ENCODE results near the gene UBAC2.

The UBAC2 gene

GRCh38 chr13:99331881-99332293, 131.2 kb downstream of the UBAC2 start:
- TF ChIP-seq CSDC2 (CRISPR knock-in tag; IDR thresholded peaks at IDR 0.05) (no peak), PPARA (CRISPR knock-in tag; IDR thresholded peaks at IDR 0.05; ENCODE audit: borderline replicate concordance) (no peak), SNAI2 (CRISPR knock-in tag; IDR thresholded peaks at IDR 0.05) (no peak), BACH2 (CRISPR knock-in tag; IDR thresholded peaks at IDR 0.05; ENCODE audit: borderline replicate concordance) (no peak), ZNF565 (CRISPR knock-in tag; conservative IDR thresholded peaks at IDR 0.05; ENCODE audit: low read depth) (no peak), OSR1 (CRISPR knock-in tag; IDR thresholded peaks at IDR 0.05) (no peak), ISL1 (CRISPR knock-in tag; IDR thresholded peaks at IDR 0.05) (no peak), CSRNP3 (CRISPR knock-in tag; IDR thresholded peaks at IDR 0.05) (no peak), ZFP3 (CRISPR knock-in tag; IDR thresholded peaks at IDR 0.05) (no peak), TCF4 (CRISPR knock-in tag; IDR thresholded peaks at IDR 0.05; ENCODE audit: borderline replicate concordance) (no peak), GLIS3 (CRISPR knock-in tag; IDR thresholded peaks at IDR 0.05) (no peak), ZNF70 (CRISPR knock-in tag; IDR thresholded peaks at IDR 0.05) (no peak), ARNTL (CRISPR knock-in tag; IDR thresholded peaks at IDR 0.05; ENCODE audit: borderline replicate concordance, low read depth) (no peak), CREB5 (CRISPR knock-in tag; IDR thresholded peaks at IDR 0.05; ENCODE audit: low read depth) (no peak), ESRRG (CRISPR knock-in tag; IDR thresholded peaks at IDR 0.05) (no peak), ZFP30 (CRISPR knock-in tag; IDR thresholded peaks at IDR 0.05) (no peak), RARB (CRISPR knock-in tag; IDR thresholded peaks at IDR 0.05) (no peak), ZC3H10 (CRISPR knock-in tag; IDR thresholded peaks at IDR 0.05) (no peak)
- TF ChIP-seq, protein P1, sequence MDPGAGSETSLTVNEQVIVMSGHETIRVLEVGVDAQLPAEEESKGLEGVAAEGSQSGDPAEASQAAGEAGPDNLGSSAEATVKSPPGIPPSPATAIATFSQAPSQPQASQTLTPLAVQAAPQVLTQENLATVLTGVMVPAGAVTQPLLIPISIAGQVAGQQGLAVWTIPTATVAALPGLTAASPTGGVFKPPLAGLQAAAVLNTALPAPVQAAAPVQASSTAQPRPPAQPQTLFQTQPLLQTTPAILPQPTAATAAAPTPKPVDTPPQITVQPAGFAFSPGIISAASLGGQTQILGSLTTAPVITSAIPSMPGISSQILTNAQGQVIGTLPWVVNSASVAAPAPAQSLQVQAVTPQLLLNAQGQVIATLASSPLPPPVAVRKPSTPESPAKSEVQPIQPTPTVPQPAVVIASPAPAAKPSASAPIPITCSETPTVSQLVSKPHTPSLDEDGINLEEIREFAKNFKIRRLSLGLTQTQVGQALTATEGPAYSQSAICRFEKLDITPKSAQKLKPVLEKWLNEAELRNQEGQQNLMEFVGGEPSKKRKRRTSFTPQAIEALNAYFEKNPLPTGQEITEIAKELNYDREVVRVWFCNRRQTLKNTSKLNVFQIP (CRISPR knock-in tag; IDR thresholded peaks at IDR 0.05; ENCODE audit: borderline replicate concordance, low read depth), result no peak
- TF ChIP-seq, protein P2, sequence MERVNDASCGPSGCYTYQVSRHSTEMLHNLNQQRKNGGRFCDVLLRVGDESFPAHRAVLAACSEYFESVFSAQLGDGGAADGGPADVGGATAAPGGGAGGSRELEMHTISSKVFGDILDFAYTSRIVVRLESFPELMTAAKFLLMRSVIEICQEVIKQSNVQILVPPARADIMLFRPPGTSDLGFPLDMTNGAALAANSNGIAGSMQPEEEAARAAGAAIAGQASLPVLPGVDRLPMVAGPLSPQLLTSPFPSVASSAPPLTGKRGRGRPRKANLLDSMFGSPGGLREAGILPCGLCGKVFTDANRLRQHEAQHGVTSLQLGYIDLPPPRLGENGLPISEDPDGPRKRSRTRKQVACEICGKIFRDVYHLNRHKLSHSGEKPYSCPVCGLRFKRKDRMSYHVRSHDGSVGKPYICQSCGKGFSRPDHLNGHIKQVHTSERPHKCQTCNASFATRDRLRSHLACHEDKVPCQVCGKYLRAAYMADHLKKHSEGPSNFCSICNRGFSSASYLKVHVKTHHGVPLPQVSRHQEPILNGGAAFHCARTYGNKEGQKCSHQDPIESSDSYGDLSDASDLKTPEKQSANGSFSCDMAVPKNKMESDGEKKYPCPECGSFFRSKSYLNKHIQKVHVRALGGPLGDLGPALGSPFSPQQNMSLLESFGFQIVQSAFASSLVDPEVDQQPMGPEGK (CRISPR knock-in tag; IDR thresholded peaks at IDR 0.05; ENCODE audit: borderline replicate concordance), result no peak
- ATAC-seq, result no peak

- no peak for TF ChIP-seq ESRRG (CRISPR knock-in tag; IDR thresholded peaks at IDR 0.05)
- TF ChIP-seq BACH2 (CRISPR knock-in tag; IDR thresholded peaks at IDR 0.05; ENCODE audit: borderline replicate concordance), result no peak
- no peak for TF ChIP-seq TCF4 (CRISPR knock-in tag; IDR thresholded peaks at IDR 0.05; ENCODE audit: borderline replicate concordance)
- TF ChIP-seq, protein P1 (CRISPR knock-in tag; IDR thresholded peaks at IDR 0.05; ENCODE audit: borderline replicate concordance, low read depth), result no peak
- TF ChIP-seq CSDC2 (CRISPR knock-in tag; IDR thresholded peaks at IDR 0.05), result no peak
- no peak for TF ChIP-seq ARNTL (CRISPR knock-in tag; IDR thresholded peaks at IDR 0.05; ENCODE audit: borderline replicate concordance, low read depth)
- no peak for TF ChIP-seq RARB (CRISPR knock-in tag; IDR thresholded peaks at IDR 0.05)
- TF ChIP-seq, protein P2 (CRISPR knock-in tag; IDR thresholded peaks at IDR 0.05; ENCODE audit: borderline replicate concordance), result no peak
- no peak for ATAC-seq
Measured at GRCh38 chr13:99332456-99332855, 131.8 kb downstream of the UBAC2 start.

GRCh38 chr13:99334221-99334620, 133.6 kb downstream of the UBAC2 start:
- no peak for ATAC-seq
- TF ChIP-seq ZFP3 (CRISPR knock-in tag; IDR thresholded peaks at IDR 0.05) (no peak), ARNTL (CRISPR knock-in tag; IDR thresholded peaks at IDR 0.05; ENCODE audit: borderline replicate concordance, low read depth) (no peak), ZC3H10 (CRISPR knock-in tag; IDR thresholded peaks at IDR 0.05) (no peak), TOX (CRISPR knock-in tag; IDR thresholded peaks at IDR 0.05; ENCODE audit: borderline replicate concordance) (no peak), ZFP30 (CRISPR knock-in tag; IDR thresholded peaks at IDR 0.05) (no peak), CREB5 (CRISPR knock-in tag; IDR thresholded peaks at IDR 0.05; ENCODE audit: low read depth) (no peak), ZNF565 (CRISPR knock-in tag; conservative IDR thresholded peaks at IDR 0.05; ENCODE audit: low read depth) (no peak), ZNF70 (CRISPR knock-in tag; IDR thresholded peaks at IDR 0.05) (no peak), CSRNP3 (CRISPR knock-in tag; IDR thresholded peaks at IDR 0.05) (no peak), SNAI2 (CRISPR knock-in tag; IDR thresholded peaks at IDR 0.05) (no peak), GLIS3 (CRISPR knock-in tag; IDR thresholded peaks at IDR 0.05) (no peak)
- TF ChIP-seq, protein P1 (CRISPR knock-in tag; IDR thresholded peaks at IDR 0.05; ENCODE audit: borderline replicate concordance, low read depth), result no peak
